GM18502 (cell line): ENCODE measurements around the gene DVL2.
A peak's percentile ranks its signal among the peaks of the same experiment; 100 is the strongest.

Experiments used
- ATAC-seq: cut with Tn5 transposase; IDR thresholded peaks from one replicate; pipeline ENCODE4 v1.9.1; 2021; ENCODE audit warnings: mild to moderate bottlenecking; ENCODE audit not compliant: unreplicated experiment, poor library complexity

Gene DVL2

GRCh38 chr17:7221278-7222092, 12.8 kb downstream of the DVL2 start:
- no peak for ATAC-seq

GRCh38 chr17:7220593-7221277, 13.6 kb downstream of the DVL2 start:
- ATAC-seq = no peak

GRCh38 chr17:7219812-7220592, 14.3 kb downstream of the DVL2 start, which contains the start of the genes ACADVL and DLG4:
ACADVL (plus strand) TSS chr17:7219938; CDS start chr17:7219985, 47 bp downstream.
DLG4 (minus strand) TSS chr17:7219836.
- peak; percentile 63 for ATAC-seq

GRCh38 chr17:7219229-7219811, 15.0 kb downstream of the DVL2 start:
- ATAC-seq = no peak

- ATAC-seq = no peak
Measured at GRCh38 chr17:7218758-7219157, 15.6 kb downstream of the DVL2 start.

- ATAC-seq = no peak
Measured at GRCh38 chr17:7218166-7218565, 16.2 kb downstream of the DVL2 start.

- no peak for ATAC-seq
Measured at GRCh38 chr17:7217113-7217987, 17.0 kb downstream of the DVL2 start.

GRCh38 chr17:7216242-7217112, 17.8 kb downstream of the DVL2 start:
- ATAC-seq = no peak

- no peak for ATAC-seq
Measured at GRCh38 chr17:7215652-7216180, 18.6 kb downstream of the DVL2 start.

- ATAC-seq = no peak
Measured at GRCh38 chr17:7215136-7215638, 19.1 kb downstream of the DVL2 start.

- peak; percentile 86 for ATAC-seq
Measured at GRCh38 chr17:7214300-7215135, 19.8 kb downstream of the DVL2 start.

- no peak for ATAC-seq
Measured at GRCh38 chr17:7213895-7214299, 20.4 kb downstream of the DVL2 start.

GRCh38 chr17:7211491-7212273, 22.6 kb downstream of the DVL2 start:
- ATAC-seq = no peak

GRCh38 chr17:7208754-7209460, 25.4 kb downstream of the DVL2 start:
- no peak for ATAC-seq

GRCh38 chr17:7208027-7208571, 26.2 kb downstream of the DVL2 start:
- no peak for ATAC-seq
